ENCODE measurements around the gene PLXNC1.
A peak's percentile ranks its signal among the peaks of the same experiment; 100 is the strongest.

PLXNC1 gene

GRCh38 chr12:94265966-94266745 is 117.8 kb downstream of the PLXNC1 start:
- H3K27ac ChIP-seq (replicated peaks), result peak overlapping the region; percentile 4; the same call in 1 of the 2 replicates
- peak in 1 of 2 experiments; percentile 49 for DNase-seq (ENCODE audit: low read depth in 1 of 2, low spot score in 1 of 2)

DNA sequence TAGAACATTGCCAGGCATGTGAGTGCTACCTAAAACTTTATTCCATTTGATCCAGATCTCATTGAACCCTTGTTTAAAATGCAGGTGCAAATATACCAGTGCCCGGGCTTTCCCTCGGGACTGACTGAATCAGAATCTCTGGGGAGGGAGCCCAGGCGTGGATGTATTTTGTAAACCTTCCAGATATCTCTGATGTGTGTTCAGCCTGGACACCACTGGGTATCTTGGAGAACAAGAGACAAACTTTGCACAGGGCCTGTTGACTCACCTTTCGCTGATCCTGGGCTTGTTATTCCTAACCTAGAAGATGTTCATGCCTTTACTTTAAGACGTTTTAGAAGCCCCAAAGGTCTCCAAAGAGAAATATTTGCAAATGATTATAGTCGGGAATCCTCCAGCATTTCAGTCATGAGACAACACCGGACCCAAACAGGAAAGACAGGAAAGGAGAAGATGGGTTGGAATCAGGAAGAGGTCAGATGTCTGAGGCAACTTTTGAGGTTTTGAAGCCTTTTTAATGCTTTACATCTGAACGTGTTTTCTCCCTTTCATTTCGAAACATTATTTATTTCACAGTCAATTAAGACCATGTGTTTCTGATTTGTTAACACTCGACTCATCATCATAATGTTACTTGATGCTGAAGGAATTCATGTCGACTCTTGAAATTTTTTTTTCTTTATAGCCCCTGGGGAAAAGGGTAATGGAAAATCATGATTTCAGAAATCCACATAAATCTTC is 118.6 kb downstream of the PLXNC1 start:
- DNase-seq (ENCODE audit: low read depth in 1 of 2, low spot score in 1 of 2), result peak in 1 of 2 experiments; percentile 46
- peak overlapping the region; percentile 4; the same call in 1 of the 2 replicates for H3K27ac ChIP-seq (replicated peaks)
- H3K4me3 ChIP-seq (replicated peaks; ENCODE audit: insufficient read depth, low read length), result no peak overlapping the region
- TF ChIP-seq POLR2AphosphoS5 (IDR thresholded peaks at IDR 0.05; ENCODE audit: low read depth) (0 out of 2 replicates have a peak, but pooled peaks have one; percentile 22), SPI1 (IDR thresholded peaks at IDR 0.05; ENCODE audit: borderline replicate concordance, low read depth) (peak; percentile 41; the same call in 1 of the 2 replicates), REST (IDR thresholded peaks at IDR 0.05; ENCODE audit: insufficient replicate concordance, low read depth) (no peak), GABPA (IDR thresholded peaks at IDR 0.05; ENCODE audit: low read depth) (no peak), CTCF (IDR thresholded peaks at IDR 0.05; ENCODE audit: insufficient read depth, low read length) (no peak)
- no peaks in the 10 kb centered on the region for H3K27me3 ChIP-seq (ENCODE audit: insufficient read depth, poor library complexity, severe bottlenecking)

More at GRCh38 chr12:94265966-94266745, 117.8 kb downstream of the PLXNC1 start:
- TF ChIP-seq GABPA (IDR thresholded peaks at IDR 0.05; ENCODE audit: low read depth), result no peak
- no peak for TF ChIP-seq CTCF (IDR thresholded peaks at IDR 0.05; ENCODE audit: insufficient read depth, low read length)
- no peak for TF ChIP-seq POLR2AphosphoS5 (IDR thresholded peaks at IDR 0.05; ENCODE audit: low read depth)
- peak; percentile 40; the same call in 1 of the 2 replicates for TF ChIP-seq SPI1 (IDR thresholded peaks at IDR 0.05; ENCODE audit: borderline replicate concordance, low read depth)
- no peaks in the 10 kb centered on the region for H3K27me3 ChIP-seq (ENCODE audit: insufficient read depth, poor library complexity, severe bottlenecking)
- no peak overlapping the region for H3K4me3 ChIP-seq (replicated peaks; ENCODE audit: insufficient read depth, low read length)

- Histone ChIP-seq H3K27me3 (ENCODE audit: insufficient read depth, poor library complexity, severe bottlenecking) (no peaks in the 10 kb centered on the region), H3K27ac (replicated peaks) (peak overlapping the region; percentile 4; the same call in 1 of the 2 replicates), H3K4me3 (replicated peaks; ENCODE audit: insufficient read depth, low read length) (no peak overlapping the region)
- DNase-seq (ENCODE audit: low read depth in 1 of 2, low spot score in 1 of 2), result no peak
- TF ChIP-seq SPI1 (IDR thresholded peaks at IDR 0.05; ENCODE audit: borderline replicate concordance, low read depth) (no peak), POLR2AphosphoS5 (IDR thresholded peaks at IDR 0.05; ENCODE audit: low read depth) (no peak), CTCF (IDR thresholded peaks at IDR 0.05; ENCODE audit: insufficient read depth, low read length) (no peak), REST (IDR thresholded peaks at IDR 0.05; ENCODE audit: insufficient replicate concordance, low read depth) (no peak), GABPA (IDR thresholded peaks at IDR 0.05; ENCODE audit: low read depth) (no peak)
Measured at GRCh38 chr12:94267537-94267872, 119.1 kb downstream of the PLXNC1 start.

Data from HL-60 (cell line).